ENCODE results near the gene LACTB. TPM values are rescaled to one million over a fixed set of nuclear protein-coding genes. Genes with fewer than 3 reads are reported as not detected.

The LACTB gene
- total and polyA plus RNA-seq, 2 of the 13 experiments (the other 11 are each of a cell fraction or from before 2014, with no cell fraction given), result 14.8 to 23.0 TPM

- 0 out of 2 replicates have a peak, but pooled peaks have one; percentile 19 for TF ChIP-seq ZBTB37 (CRISPR knock-in tag; IDR thresholded peaks at IDR 0.05)
- TF ChIP-seq PRDM10 (CRISPR knock-in tag; IDR thresholded peaks at IDR 0.05; ENCODE audit: low read depth), result peak; percentile 78
- TF ChIP-seq ZNF652 (CRISPR knock-in tag; IDR thresholded peaks at IDR 0.05; ENCODE audit: borderline replicate concordance, low read depth), result no peak
- no peak for TF ChIP-seq SMARCC2 (IDR thresholded peaks at IDR 0.05)
- TF ChIP-seq TAF1 (CRISPR knock-in tag; IDR thresholded peaks at IDR 0.05), result peak; percentile 99
- no peak for TF ChIP-seq ELK4 (CRISPR knock-in tag; IDR thresholded peaks at IDR 0.05; ENCODE audit: borderline replicate concordance)
- peak; percentile 41; the same call in 1 of the 2 replicates for TF ChIP-seq SPEN (CRISPR knock-in tag; IDR thresholded peaks at IDR 0.05; ENCODE audit: low read depth)
- TF ChIP-seq CBX5 (CRISPR knock-in tag; IDR thresholded peaks at IDR 0.05; ENCODE audit: borderline replicate concordance), result peak; percentile 77; the same call in 1 of the 2 replicates
- TF ChIP-seq FOXP4 (CRISPR knock-in tag; IDR thresholded peaks at IDR 0.05), result peak; percentile 73
- TF ChIP-seq GMEB2 (CRISPR knock-in tag; IDR thresholded peaks at IDR 0.05; ENCODE audit: low read depth), result no peak
- peak; percentile 94 for TF ChIP-seq KMT2A (CRISPR knock-in tag; IDR thresholded peaks at IDR 0.05)
- TF ChIP-seq CENPX (CRISPR knock-in tag; IDR thresholded peaks at IDR 0.05), result no peak
- TF ChIP-seq ZNF784 (CRISPR knock-in tag; IDR thresholded peaks at IDR 0.05; ENCODE audit: borderline replicate concordance), result peak; percentile 40; the same call in 1 of the 2 replicates
- TF ChIP-seq ZNF878 (CRISPR knock-in tag; IDR thresholded peaks at IDR 0.05), result no peak
- TF ChIP-seq PLSCR1 (CRISPR knock-in tag; IDR thresholded peaks at IDR 0.05; ENCODE audit: borderline replicate concordance), result no peak
These were observed 35.6 kb downstream of the LACTB start, which contains the start of gene RPS27L (continued) for GRCh38 chr15:63157118-63157843.

Data from HepG2 (cell line).